GM12864 (cell line): ENCODE data around the gene POFUT2.

Experiments
- DNase-seq: peaks from one replicate; pipeline ENCODE4 v3.0.0-alpha.2; 2011; ENCODE audit warnings: low read depth
- H3K4me3 ChIP-seq: 2 replicates; pipeline ENCODE4 v1.5.1; 2011; ENCODE audit warnings: mild to moderate bottlenecking, low read depth, low read length, control low read depth
- CTCF ChIP-seq: IDR thresholded peaks from 2 replicates; pipeline ENCODE4 v1.5.1; 2011; ENCODE audit warnings: low read depth, mild to moderate bottlenecking, moderate library complexity, low read length, control low read depth, inconsistent platforms; ENCODE audit errors: missing control alignments

The POFUT2 gene

GRCh38 chr21:45250272-45250671 lies 37.4 kb downstream of the POFUT2 start:
- no peak for TF ChIP-seq CTCF
- DNase-seq, result no peak
- no peak overlapping the region for H3K4me3 ChIP-seq

DNA sequence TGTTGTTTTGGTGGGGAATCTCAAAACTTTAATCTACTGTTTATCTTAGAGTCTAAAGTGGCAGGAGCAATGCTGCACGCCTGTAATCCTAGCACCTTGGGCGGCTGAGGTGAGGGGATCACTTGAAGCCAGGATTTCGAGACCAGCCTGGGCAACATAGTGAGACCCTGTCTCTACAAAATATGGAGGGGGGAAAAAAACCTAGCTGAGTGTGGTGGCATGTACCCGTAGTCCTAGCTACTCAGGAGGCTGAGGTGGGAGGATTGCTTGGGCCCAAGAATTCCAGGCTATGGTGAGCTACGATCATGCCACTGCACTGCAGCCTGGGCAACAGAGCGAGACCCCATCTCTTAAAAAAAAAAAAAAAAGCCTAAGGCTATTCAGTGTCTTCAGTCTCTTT lies 38.1 kb downstream of the POFUT2 start:
- TF ChIP-seq CTCF, result no peak
- H3K4me3 ChIP-seq, result no peak overlapping the region
- DNase-seq, result no peak

DNA sequence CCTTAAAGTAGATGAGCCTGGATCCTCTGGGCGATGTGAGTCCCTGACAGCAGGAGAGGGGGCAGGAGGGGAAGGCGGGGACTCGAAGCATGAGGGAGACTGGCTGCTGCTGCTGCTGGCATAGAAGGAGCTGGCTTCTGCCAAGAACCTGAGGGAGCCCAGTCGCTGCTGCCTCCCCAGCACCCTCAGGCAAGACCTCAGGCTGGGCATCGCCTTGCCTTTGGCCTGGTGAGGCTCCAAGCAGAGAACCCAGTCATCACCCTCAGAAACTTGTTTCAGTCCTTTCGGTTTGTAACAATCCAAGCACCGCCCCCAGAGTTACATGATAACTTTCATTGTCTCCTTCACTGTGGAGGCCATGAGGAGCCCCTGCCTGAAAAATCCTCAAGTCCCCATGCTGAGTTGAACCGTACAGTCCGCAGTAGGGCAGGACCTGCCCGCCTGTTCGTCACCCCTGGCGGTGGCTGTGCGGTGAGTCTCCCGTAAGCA lies 38.8 kb downstream of the POFUT2 start:
- no peak for DNase-seq
- no peak for TF ChIP-seq CTCF
- no peak overlapping the region for H3K4me3 ChIP-seq

- no peak overlapping the region for H3K4me3 ChIP-seq
- DNase-seq, result no peak
Observed at GRCh38 chr21:45248301-45248892, 39.3 kb downstream of the POFUT2 start.

DNA sequence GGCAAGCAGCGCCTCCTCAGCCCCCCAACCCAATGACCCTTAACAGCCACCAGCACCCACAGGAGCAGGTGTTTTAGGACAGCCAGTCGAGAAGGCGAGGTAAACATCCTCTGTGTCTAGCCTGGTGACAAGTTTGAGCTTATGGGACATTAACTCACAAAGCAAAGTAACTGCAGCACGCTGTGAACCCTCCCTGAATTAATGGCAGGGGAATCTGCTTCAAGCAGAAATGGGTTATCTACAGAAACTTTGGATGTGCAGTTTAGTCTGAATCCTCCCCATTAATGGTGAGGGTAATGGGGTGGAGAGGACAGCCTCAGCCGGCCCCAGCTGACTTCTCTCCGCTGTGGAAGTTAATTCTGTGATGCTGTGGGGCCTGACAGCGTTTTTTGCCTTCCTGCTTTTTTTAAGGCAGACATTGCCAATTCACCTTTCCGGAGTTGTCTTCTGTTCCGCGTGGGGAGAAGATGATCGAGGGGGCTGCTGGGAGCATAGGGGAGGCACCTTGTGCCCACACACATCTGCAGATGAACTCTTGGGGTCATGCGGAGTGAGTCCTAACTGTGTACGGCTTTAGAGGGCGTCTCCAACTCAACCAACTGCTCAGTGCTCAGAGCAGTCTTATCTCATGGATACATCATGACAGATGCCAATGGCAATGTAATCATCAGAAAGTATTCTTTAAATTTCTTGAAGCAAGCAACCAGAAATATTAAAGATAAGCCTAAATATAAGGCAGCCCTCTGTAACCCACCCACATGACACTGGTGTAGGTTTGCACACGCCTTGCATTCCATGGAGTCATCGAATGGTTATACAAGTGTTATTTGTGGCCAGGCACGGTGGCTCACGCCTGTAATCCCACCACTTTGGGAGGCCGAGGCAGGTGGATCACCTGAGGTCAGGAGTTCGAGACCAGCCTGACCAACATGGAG lies 41.0 kb downstream of the POFUT2 start:
- TF ChIP-seq CTCF, result no peak
- no peak overlapping the region for H3K4me3 ChIP-seq
- no peak for DNase-seq

More at GRCh38 chr21:45248301-45248892, 39.3 kb downstream of the POFUT2 start:
- no peak for TF ChIP-seq CTCF

DNA sequence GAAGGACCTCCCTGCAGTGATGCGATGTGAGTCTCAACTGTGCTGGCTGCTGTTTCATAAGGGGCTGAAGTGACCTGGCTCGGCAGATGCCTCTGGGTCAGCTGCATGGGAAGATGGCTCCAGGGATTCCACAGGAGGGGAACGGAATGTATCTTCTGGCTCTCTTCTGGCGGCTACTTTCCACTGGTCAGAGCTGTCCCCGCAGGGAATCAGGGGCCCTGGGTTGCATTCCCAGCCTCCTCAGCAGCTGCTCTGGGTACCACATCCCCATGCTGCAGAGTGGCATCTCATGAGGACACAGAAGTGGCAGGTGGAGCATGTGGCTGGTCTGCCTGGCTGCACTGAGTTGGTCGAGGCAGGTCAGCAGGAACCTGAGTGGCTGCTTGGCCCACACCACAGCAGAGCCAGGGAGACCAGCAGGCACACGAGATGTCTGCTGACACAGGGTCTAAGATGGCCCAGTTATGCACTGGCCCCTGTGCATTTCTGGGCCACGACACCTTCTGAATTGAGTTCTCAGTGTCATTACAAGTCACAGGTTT lies 42.8 kb downstream of the POFUT2 start:
- no peak overlapping the region for H3K4me3 ChIP-seq
- no peak for TF ChIP-seq CTCF
- no peak for DNase-seq
